MM.1S (cell line): ENCODE data around the gene SOD3.

ENCODE experiments used
- CTCF ChIP-seq: fragments of 300-600 bp; sonication (generic); IDR thresholded peaks from 2 replicates; pipeline ENCODE4 v1.5.1; 2016; ENCODE audit warnings: antibody characterized with exemption, low read length, mixed read lengths
- EZH2phosphoT487 ChIP-seq: fragments of 300-600 bp; sonication (generic); IDR thresholded peaks from 2 replicates; pipeline ENCODE4 v1.6.1; 2018; ENCODE audit warnings: antibody characterized with exemption, low read length

GRCh38 chr4:24798036-24798610, 2.8 kb downstream of the SOD3 start:
- no peak for TF ChIP-seq CTCF
- no peak for TF ChIP-seq EZH2phosphoT487
